ENCODE results near the gene CPN2.

CPN2 gene, protein sequence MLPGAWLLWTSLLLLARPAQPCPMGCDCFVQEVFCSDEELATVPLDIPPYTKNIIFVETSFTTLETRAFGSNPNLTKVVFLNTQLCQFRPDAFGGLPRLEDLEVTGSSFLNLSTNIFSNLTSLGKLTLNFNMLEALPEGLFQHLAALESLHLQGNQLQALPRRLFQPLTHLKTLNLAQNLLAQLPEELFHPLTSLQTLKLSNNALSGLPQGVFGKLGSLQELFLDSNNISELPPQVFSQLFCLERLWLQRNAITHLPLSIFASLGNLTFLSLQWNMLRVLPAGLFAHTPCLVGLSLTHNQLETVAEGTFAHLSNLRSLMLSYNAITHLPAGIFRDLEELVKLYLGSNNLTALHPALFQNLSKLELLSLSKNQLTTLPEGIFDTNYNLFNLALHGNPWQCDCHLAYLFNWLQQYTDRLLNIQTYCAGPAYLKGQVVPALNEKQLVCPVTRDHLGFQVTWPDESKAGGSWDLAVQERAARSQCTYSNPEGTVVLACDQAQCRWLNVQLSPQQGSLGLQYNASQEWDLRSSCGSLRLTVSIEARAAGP

GRCh38 chr3:194351080-194351672 lies at the start of gene CPN2:
CPN2 (minus strand) TSS chr3:194351328; CDS start chr3:194342702, 8,626 bp downstream.
- DNase-seq = no peak

DNA sequence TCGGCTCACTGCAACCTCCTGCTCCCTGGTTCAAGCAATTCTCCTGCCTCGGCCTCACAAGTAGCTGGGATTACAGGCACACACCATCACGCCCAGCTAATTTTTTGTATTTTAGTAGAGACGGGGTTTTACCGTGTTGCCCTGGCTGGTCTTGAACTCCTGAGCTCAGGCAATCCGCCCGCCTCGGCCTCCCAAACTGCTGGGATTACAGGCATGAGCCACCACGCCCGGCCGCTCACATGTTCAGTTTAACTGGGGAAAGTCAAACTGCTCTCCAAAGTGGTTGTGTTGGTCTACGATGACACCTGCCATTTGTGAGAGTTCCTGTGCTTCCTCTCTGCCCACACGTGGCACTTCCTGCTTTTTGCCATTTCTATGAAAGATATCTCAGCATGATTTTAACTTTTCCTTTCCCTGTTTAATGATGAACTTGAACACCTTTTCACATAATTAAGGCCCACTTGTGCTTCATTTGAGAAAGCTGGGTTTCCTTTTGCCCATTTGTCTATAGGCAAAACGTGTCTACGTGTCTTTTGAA lies 48.8 kb upstream of the CPN2 start:
- DNase-seq = no peak

DNA sequence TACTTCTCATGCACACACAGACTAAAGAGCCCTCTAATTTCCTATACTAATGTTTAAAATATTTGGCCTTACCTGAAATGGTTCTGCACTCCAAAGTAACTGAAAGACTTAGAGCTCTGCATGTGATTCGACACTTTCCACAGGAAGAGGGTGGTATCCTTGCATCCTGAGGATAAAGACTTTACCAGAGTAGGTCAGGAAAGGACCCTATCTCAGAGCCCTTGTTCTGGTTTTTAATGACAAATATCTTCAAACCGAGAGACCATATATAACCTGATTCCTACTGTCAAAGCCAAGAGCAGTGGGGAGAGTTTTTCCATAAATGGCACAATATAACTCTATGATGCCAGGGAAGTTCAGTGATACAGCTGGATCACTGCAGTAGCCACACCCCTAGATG lies 48.0 kb upstream of the CPN2 start, which contains the start of gene GP5:
TSS of gene GP5 (minus strand) at position 101 of the 400 bp plus-strand sequence. CDS start 984 bp downstream, outside the sequence.
- DNase-seq = no peak

DNA sequence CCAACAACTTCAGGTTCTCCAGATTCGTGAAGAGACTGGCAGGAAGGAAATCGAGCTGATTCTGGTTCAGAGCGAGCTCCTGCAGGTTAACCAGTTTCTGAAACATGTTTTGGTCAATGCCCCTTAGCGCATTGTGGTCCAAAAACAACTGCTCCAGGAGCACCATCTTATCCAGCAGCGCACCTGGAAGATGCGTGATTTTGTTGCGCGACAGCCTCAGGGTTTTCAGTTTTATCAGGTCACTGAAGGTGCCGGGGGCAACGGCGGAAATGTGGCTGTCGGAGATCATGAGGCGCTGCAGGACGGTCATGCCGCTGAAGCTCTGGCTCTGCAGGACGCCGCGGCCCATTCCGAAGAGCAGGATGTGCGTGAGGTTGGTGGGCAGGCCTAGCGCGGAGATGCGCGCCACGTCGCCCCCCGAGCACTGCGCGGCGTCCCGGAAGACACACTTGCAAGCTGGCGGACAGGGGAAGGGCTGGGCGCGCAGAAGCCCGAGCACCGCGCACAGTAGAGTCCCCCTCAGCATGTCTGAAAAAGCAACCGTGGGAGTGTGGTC lies 46.7 kb upstream of the CPN2 start:
- DNase-seq = no peak

GRCh38 chr3:194396859-194397756 lies 46.0 kb upstream of the CPN2 start:
- DNase-seq = no peak

- no peak for DNase-seq
Measured at GRCh38 chr3:194396539-194396858, 45.4 kb upstream of the CPN2 start.

DNA sequence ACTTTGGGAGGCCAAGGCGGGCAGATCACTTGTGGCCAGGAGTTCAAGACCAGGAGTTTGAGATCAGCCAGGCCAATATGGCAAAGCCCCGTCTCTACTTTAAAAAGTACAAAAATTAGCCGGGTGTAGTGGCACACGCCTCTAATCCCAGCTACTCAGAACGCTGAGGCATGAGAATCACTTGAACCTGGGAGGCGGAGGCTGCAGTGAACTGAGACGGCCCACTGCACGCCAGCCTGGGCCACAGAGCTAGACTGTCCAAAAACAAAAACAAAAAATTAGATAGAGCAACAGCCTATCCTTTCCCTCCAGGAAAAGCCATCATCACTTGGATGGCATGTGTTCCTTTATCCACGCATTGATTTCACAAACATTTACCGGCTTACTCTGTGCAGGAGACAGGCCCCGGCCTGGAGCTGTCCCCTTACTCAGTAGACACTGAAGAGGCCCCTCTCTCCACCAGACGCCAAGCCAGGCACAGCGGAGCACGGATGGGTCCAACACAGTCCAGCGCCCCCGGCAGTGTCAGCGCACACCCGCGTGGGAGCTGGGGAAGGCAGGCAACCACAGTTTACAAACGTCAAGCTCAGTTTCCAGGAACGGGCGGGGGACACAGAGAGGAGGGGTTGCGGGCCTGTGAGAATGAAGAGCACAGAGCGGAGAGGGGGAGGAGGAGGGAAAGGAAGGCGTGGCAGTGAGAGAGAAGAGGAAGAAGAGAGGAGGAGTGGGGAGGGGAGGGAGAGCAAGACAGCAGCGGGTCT lies 44.8 kb upstream of the CPN2 start:
- DNase-seq = no peak

- peak; percentile 35 for DNase-seq
Measured at GRCh38 chr3:194395212-194395611, 44.1 kb upstream of the CPN2 start.

DNA sequence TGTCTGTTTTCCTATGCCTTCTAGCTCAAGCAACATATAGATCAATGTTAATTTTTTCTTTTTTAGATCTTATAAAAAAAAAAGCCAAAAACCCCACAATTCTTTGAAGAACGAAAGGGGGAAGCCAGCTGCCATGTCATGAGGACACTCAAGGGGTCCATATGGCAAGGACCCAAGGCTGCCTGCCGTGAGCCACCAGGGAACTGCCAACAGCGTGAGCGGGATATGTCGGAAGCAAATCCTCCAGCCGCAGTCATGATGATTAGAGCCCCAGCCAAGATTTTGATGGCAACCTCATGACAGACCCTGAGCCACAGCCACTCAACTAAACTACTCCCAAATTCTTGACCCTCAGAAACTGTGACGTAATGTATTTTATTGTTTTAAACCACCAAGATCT lies 41.4 kb upstream of the CPN2 start:
- DNase-seq = no peak

GRCh38 chr3:194390835-194391234 lies 39.7 kb upstream of the CPN2 start:
- no peak for DNase-seq

DNA sequence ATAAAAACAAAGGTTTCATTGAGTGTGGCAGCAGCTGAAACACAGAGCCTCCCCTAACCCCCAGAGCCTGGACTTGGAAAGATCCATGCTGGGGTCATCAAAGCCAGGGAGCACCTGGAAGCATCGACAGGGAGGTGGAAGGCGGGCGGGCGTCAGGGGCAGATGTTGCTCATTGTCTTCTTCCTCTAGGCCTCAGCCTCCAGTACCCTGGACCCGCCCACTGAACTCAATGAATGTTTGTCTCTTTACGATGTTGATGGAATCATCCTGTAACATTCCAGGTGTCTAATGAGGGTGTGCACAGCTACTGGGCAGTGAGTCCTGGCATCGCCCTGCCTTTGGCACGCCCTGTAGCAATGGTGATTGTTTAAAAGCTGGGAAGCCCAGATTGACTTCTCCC lies 38.1 kb upstream of the CPN2 start:
- DNase-seq = no peak

DNA sequence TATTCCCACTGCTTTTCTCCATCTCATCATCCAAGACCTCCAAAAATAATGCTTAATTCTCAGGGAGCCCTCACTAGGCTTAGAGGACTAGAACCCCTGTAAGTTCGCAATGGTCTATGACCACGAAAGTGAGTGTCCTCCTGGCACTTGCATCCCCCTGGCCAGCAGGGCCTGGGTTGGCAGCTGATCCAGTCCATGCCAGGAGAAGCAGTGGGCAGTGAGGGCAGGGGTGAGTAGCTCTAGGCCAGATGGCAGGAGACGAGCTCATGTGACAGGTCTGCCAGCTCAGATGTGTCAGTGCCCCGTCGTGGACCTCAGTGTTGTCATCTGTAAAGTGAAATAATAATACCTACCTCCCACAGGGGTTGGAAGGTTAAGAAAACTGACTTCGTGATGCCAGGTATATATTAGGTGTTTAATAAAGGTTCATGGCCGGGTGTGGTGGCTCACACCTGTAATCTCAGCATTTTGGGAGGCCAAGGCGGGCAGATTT lies 36.8 kb upstream of the CPN2 start:
- no peak for DNase-seq

DNA sequence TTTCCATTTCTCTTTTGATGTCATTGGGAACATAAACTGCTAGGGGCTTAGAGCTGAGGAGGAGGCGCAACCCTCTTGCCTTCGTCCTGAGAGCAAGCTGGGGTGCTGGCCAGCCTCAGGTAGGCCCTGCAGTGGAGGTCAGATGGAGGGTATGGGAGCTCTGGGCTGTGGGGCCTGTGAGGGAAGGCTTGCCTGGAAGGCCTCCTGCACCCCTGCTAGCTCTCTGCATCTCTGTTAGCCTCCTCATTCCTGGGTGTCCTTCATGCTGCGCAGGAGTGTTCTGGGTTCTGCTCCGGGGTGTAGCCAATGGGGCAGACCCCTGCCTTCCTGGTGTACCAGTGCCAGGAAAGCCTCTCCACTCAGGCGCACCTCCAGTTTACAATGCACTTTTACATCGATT lies 36.1 kb upstream of the CPN2 start:
- DNase-seq = no peak

GRCh38 chr3:194386648-194387047 lies 35.5 kb upstream of the CPN2 start:
- no peak for DNase-seq

GRCh38 chr3:194386066-194386465 lies 34.9 kb upstream of the CPN2 start:
- DNase-seq = no peak

GRCh38 chr3:194384569-194385001 lies 33.5 kb upstream of the CPN2 start:
- no peak for DNase-seq

DNA sequence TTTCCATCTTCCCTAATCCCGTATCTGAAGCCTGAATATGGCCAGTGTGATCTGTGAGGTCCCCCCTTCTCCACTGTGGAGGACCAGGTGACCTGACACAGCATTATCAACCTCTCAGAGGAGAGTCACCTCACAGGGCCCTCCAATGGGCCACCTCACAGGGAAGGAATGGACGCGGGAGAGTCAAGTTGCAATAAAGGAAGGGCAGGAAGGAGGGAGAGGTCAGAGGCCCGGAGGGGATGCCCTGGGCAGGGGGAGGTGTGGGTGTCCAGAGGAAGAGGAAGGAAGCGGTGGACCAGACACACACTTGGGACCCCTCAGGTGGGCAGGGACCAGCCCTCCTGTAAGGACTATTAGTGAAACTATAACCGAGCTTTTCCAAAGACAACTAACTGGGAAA lies 33.0 kb upstream of the CPN2 start:
- DNase-seq = no peak

DNA sequence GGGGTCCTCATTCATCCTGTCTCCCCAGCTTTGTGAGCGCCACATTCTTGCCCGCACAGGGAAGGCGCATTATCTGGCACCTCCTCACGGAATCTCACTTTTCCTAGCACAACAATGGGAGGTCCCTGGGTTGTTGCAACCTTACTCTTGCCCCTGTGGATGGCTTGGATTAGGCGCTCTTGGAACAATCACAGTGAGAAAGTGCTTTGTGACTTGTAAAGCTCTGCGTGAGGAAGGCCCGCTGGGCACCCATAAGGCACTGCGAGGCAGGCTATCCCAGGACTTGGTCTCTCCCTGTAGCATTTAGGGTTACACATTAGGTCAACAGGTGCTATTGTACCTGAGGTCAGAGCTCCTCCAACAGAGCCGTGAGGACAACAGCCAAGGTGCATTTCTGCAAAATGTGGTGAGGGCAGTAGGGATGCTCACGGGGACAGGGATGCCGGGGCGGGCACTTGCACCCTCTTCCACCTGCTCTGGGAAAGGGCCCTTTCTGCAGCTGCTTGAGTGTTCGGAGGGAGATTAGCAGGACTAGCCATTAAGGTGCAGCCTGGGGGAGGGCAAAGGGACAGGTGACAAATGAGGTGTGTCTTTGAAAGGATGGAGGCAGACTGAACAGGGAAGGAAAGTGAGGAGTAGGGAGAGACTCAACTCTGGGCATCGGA lies 32.3 kb upstream of the CPN2 start:
- no peak for DNase-seq

GRCh38 chr3:194382892-194383223 lies 31.7 kb upstream of the CPN2 start:
- no peak for DNase-seq

DNA sequence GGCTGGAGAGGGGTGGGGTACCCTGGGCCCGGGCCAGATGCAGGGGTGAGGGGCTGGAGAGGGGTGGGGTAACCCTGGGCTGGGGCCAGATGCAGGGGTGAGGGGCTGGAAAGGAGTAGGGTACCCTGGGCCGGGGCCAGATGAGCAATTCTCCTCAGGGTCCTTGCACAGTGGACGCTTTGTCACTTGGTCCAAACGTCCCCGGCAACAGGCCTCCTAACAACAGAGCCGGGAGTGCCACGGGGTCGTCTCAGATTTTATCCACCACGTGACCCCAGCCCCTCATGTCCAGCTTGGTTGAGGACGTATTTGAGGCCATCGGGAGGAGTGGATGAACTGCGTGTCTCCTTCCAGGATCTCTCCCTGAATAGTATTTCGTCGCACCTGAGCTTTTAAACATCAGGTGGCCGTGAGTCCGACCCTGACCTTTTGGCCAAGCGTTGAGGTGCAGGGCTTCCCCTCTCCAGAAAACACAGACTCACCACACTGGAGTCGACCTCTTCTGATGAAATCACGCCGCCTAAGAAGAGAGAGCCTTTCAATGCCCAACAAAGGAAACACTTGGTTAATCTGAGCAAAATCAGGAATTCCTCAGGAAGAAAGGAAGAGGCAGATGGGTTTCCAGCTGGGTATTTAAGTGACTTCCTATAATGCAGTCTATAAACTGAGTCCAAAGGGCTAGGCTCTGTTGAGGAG lies 31.2 kb upstream of the CPN2 start:
- no peak for DNase-seq

DNA sequence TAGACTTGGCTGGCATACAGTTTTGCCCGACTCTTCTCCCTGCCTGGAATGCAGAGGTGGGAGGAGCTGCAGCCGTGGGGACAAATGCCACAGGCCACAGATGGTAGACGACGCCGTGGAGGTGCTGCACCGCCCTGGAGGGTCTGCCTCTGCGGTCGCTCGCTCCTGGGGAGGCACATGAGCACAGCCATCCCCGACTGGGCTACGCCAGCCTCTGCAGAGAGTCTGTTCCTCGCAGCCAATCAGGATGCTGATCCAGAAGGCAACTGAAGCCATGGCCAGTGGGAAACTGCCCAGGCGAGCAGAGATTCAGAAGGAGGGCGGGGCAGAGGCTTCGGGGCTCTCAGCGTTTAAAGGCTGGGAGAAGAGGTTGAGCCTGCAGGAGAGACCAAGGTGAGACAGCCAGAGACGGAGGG lies 30.3 kb upstream of the CPN2 start:
- peak; percentile 73 for DNase-seq

Data from NCI-H2227 treated with DMSO at 0.1 percent for 48 hours (cell line).